ENCODE results near the gene PRDM16.

DNA sequence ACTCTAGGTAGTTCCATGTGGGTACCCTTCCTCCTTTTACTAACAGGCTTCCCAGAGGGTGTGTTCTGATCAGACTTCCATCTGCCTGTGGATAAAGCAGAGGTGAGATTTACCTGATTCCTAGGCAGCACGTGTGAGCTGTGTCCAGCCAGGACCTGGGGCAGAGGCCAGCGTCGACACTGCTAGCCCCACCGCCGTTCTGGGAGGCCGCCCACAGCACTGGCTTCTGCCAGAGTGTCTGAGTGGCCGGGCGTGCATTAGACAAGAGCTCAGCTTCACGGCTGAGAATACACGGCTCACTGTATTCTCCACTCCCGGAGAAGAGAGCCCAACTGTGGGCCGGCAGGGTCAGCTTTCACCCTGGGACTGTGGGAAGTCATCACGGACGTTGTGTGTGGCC is 82.5 kb downstream of the PRDM16 start:
- TF ChIP-seq, protein P1, sequence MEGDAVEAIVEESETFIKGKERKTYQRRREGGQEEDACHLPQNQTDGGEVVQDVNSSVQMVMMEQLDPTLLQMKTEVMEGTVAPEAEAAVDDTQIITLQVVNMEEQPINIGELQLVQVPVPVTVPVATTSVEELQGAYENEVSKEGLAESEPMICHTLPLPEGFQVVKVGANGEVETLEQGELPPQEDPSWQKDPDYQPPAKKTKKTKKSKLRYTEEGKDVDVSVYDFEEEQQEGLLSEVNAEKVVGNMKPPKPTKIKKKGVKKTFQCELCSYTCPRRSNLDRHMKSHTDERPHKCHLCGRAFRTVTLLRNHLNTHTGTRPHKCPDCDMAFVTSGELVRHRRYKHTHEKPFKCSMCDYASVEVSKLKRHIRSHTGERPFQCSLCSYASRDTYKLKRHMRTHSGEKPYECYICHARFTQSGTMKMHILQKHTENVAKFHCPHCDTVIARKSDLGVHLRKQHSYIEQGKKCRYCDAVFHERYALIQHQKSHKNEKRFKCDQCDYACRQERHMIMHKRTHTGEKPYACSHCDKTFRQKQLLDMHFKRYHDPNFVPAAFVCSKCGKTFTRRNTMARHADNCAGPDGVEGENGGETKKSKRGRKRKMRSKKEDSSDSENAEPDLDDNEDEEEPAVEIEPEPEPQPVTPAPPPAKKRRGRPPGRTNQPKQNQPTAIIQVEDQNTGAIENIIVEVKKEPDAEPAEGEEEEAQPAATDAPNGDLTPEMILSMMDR (conservative IDR thresholded peaks at IDR 0.05 in 1 of 2, IDR thresholded peaks at IDR 0.05 in 1 of 2; ENCODE audit: extremely low read depth in 1 of 2, insufficient read depth in 1 of 2, low read depth in 1 of 2, low read length in 2 of 2): no peak
- no peak for TF ChIP-seq EZH2 (IDR thresholded peaks at IDR 0.05; ENCODE audit: borderline replicate concordance, low read length)
